ENCODE measurements around the gene TYW1. TPM values are rescaled to one million over a fixed set of nuclear protein-coding genes. Genes with fewer than 3 reads are reported as not detected.
"Not testable (repeated sequence)": the region's sequence is repeated elsewhere in the genome, so short reads cannot be mapped to it uniquely, and the experiment has no call there.

Gene TYW1
- total and polyA plus RNA-seq, 2 of the 8 experiments (the other 6 are each of a cell fraction or from before 2014, with no cell fraction given) = 8.8 to 16.2 TPM

DNA sequence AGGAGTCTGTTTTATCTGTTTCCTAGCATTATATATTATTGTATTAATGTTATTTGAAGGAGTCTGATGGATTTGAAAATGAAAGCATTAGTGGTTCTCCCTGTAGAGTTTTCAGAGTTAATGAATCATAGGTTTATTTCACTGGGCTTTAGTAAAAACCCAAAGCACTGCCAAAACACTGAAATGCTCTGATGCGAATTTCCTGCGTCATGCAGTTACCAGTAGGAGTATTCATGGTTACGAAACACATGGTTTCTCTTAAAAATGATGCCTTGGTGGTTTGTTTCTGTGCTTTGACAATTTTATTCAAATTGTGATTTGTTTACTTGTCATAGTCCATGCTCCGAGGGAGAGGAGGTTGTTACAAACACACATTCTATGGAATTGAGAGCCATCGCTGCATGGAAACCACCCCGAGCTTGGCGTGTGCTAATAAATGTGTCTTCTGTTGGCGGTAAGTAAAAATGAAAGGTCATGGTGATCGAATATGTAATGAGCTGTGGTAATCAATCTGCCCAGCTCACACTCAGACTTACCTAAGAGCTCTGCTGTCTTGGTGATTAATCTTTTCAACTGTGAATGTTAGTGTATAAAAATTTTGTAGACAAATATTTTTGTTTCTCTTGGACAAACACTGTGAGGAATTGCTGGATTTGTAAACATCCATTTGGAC is 70.5 kb downstream of the TYW1 start:
- H3K56ac ChIP-seq (replicated peaks; ENCODE audit: insufficient read length, low read depth, low read length); CTCF ChIA-PET (ENCODE audit: partially characterized antibody); H3K36me3 ChIP-seq (ENCODE audit: control insufficient read depth in 2 of 4, insufficient read depth in 4 of 4, low read length in 3 of 4); H2AK5ac ChIP-seq (ENCODE audit: low read depth, low read length); H2BK20ac ChIP-seq (ENCODE audit: low read length); H3K27me3 ChIP-seq (replicated peaks in 1 of 4; ENCODE audit: control insufficient read depth in 3 of 4, extremely low read depth in 1 of 4, insufficient read depth in 3 of 4, low read length in 3 of 4); H2BK12ac ChIP-seq (ENCODE audit: low read depth, low read length); H3K23ac ChIP-seq (ENCODE audit: insufficient read length); DNase-seq (ENCODE audit: low read depth in 1 of 2, low spot score in 2 of 2); H3K4me2 ChIP-seq (ENCODE audit: insufficient read depth in 1 of 2, low read depth in 2 of 2, low read length in 2 of 2); H2BK120ac ChIP-seq (replicated peaks; ENCODE audit: low read depth, low read length); H3K14ac ChIP-seq (ENCODE audit: insufficient read length); H3K23me2 ChIP-seq (ENCODE audit: low read depth, low read length); FAIRE-seq; H2AFZ ChIP-seq (ENCODE audit: low read length); H3K9me3 ChIP-seq (ENCODE audit: insufficient read depth in 2 of 2, low read depth in 1 of 2, low read length in 1 of 2); H3K4ac ChIP-seq (replicated peaks; ENCODE audit: insufficient read length, low read depth, low read length); H3K79me1 ChIP-seq (ENCODE audit: low read depth, low read length); H4K5ac ChIP-seq (ENCODE audit: insufficient read length, low read depth, low read length); H2BK15ac ChIP-seq (ENCODE audit: low read length); H3K4me1 ChIP-seq (replicated peaks in 1 of 4; ENCODE audit: control insufficient read depth in 3 of 4, insufficient read depth in 4 of 4, low read length in 3 of 4); H4K91ac ChIP-seq (replicated peaks; ENCODE audit: insufficient read length, low read length); H3K27ac ChIP-seq (ENCODE audit: low read depth, low read length); H4K20me1 ChIP-seq (replicated peaks in 1 of 2; ENCODE audit: control insufficient read depth in 1 of 2, insufficient read depth in 2 of 2, low read length in 2 of 2); H3K79me2 ChIP-seq (ENCODE audit: control insufficient read depth in 1 of 2, insufficient read depth in 2 of 2, low read length in 2 of 2); H3K18ac ChIP-seq (ENCODE audit: extremely low read depth, low read length); H3K9ac ChIP-seq (replicated peaks in 1 of 4; ENCODE audit: extremely low read depth in 1 of 4, low read depth in 3 of 4, low read length in 3 of 4); H3K4me3 ChIP-seq (ENCODE audit: extremely low read depth in 1 of 4, insufficient read depth in 2 of 4, low read depth in 3 of 4, low read length in 4 of 4); POLR2A ChIA-PET (ENCODE audit: partially characterized antibody); H2BK5ac ChIP-seq (ENCODE audit: low read depth, low read length); H4K8ac ChIP-seq (ENCODE audit: extremely low read depth, insufficient read depth, low read length): not testable (repeated sequence)
- 95% methylated on average over 9 of the region's 9 CpGs; no CpG with 5 or more reads in 1 of the 2 experiments for WGBS, 2 experiments (ENCODE audit: extremely low coverage in 1 of 2, insufficient coverage in 1 of 2, insufficient read length in 1 of 2, insufficient replicate concordance in 2 of 2, low coverage in 1 of 2, low lambda C conversion rate in 2 of 2, missing lambda C conversion rate in 1 of 2)

DNA sequence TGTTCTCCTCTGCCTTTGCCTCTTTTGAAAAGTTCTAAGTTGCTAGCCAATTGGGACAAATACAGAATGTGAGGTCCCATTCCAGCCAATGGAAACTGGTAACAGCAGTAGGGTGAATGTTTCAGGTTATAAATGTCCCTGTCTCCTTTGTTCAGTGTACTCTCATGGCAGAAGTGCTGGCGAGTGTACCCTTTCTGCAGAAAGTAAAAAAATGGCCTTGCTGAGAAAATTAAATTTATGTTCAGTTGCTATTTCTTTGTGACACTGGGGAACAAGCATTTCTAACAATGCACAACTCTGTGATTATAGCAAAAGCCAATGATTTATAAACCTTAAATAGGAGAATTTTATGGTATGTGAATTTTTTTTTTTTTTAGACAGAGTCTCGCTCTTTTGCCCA is 79.5 kb downstream of the TYW1 start:
- H3K79me1 ChIP-seq (ENCODE audit: low read depth, low read length); H3K9ac ChIP-seq (replicated peaks in 1 of 4; ENCODE audit: extremely low read depth in 1 of 4, low read depth in 3 of 4, low read length in 3 of 4); H2BK5ac ChIP-seq (ENCODE audit: low read depth, low read length); H2BK15ac ChIP-seq (ENCODE audit: low read length); H3K79me2 ChIP-seq (ENCODE audit: control insufficient read depth in 1 of 2, insufficient read depth in 2 of 2, low read length in 2 of 2); H3K23me2 ChIP-seq (ENCODE audit: low read depth, low read length); H4K5ac ChIP-seq (ENCODE audit: insufficient read length, low read depth, low read length); H2BK120ac ChIP-seq (replicated peaks; ENCODE audit: low read depth, low read length); H4K20me1 ChIP-seq (replicated peaks in 1 of 2; ENCODE audit: control insufficient read depth in 1 of 2, insufficient read depth in 2 of 2, low read length in 2 of 2); H3K14ac ChIP-seq (ENCODE audit: insufficient read length); H3K36me3 ChIP-seq (ENCODE audit: control insufficient read depth in 2 of 4, insufficient read depth in 4 of 4, low read length in 3 of 4); H3K4ac ChIP-seq (replicated peaks; ENCODE audit: insufficient read length, low read depth, low read length); H3K9me3 ChIP-seq (ENCODE audit: insufficient read depth in 2 of 2, low read depth in 1 of 2, low read length in 1 of 2); H3K4me3 ChIP-seq (ENCODE audit: extremely low read depth in 1 of 4, insufficient read depth in 2 of 4, low read depth in 3 of 4, low read length in 4 of 4); CTCF ChIA-PET (ENCODE audit: partially characterized antibody); H3K27me3 ChIP-seq (replicated peaks in 1 of 4; ENCODE audit: control insufficient read depth in 3 of 4, extremely low read depth in 1 of 4, insufficient read depth in 3 of 4, low read length in 3 of 4); H4K8ac ChIP-seq (ENCODE audit: extremely low read depth, insufficient read depth, low read length); H2BK20ac ChIP-seq (ENCODE audit: low read length); POLR2A ChIA-PET (ENCODE audit: partially characterized antibody); H3K27ac ChIP-seq (ENCODE audit: low read depth, low read length); H2BK12ac ChIP-seq (ENCODE audit: low read depth, low read length); FAIRE-seq; H3K18ac ChIP-seq (ENCODE audit: extremely low read depth, low read length); H2AFZ ChIP-seq (ENCODE audit: low read length); H3K4me2 ChIP-seq (ENCODE audit: insufficient read depth in 1 of 2, low read depth in 2 of 2, low read length in 2 of 2); DNase-seq (ENCODE audit: low read depth in 1 of 2, low spot score in 2 of 2); H3K23ac ChIP-seq (ENCODE audit: insufficient read length); H3K56ac ChIP-seq (replicated peaks; ENCODE audit: insufficient read length, low read depth, low read length); H2AK5ac ChIP-seq (ENCODE audit: low read depth, low read length); H4K91ac ChIP-seq (replicated peaks; ENCODE audit: insufficient read length, low read length); H3K4me1 ChIP-seq (replicated peaks in 1 of 4; ENCODE audit: control insufficient read depth in 3 of 4, insufficient read depth in 4 of 4, low read length in 3 of 4): not testable (repeated sequence)
- WGBS, 2 experiments (ENCODE audit: extremely low coverage in 1 of 2, insufficient coverage in 1 of 2, insufficient read length in 1 of 2, insufficient replicate concordance in 2 of 2, low coverage in 1 of 2, low lambda C conversion rate in 2 of 2, missing lambda C conversion rate in 1 of 2) = 93% methylated on average over 2 of the region's 2 CpGs; no CpG with 5 or more reads in 1 of the 2 experiments

All from H1 (cell line).